ENCODE results near the gene THEM5. TPM values are rescaled to one million over a fixed set of nuclear protein-coding genes. Genes with fewer than 3 reads are reported as not detected.

Gene THEM5
- total RNA-seq, 1 experiment from 2014 or later: not detected

DNA sequence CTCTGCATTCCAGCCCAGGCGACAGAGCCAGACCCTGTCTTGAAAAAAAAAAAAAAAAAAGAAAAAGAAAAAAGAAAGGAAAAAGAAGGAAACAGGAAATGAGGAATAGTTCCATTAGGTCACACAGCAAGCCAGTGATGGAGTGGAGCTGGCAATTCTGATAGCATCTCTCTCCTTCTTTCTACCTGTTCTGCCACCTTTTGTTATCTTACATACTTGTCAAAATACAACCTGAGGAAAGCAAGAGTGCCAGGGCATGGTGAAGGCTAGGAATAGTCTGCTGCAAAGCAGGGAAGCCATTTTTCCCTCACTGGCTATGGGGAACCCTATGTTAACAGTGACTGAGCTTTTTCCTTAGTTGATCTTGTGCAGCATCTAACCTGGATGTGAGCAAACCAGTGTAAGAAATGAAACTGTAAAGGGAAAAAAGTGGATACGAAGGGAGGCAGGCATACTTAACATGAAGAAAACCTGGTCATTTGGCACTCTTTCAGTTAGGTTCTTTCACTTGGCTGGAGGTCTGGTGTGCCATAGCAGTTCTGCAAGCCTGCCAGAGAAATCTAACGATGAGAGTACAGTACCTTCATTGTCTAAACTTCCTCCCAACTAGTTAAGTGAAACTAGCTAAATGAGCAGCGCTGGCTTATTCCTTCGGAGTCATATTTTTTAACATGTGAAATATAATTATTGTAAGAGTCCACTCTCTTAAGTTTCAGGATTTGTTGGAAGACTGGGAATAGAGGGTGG, 17.9 kb upstream of the THEM5 start:
- no peaks in the 10 kb centered on the region for H4K20me1 ChIP-seq (ENCODE audit: insufficient read depth)
- ChIA-PET POLR2A (ENCODE audit: unreplicated experiment) (no interaction called here), CTCF (interaction anchor here (0.6 to 0.7 kb wide), 2 partner anchors 26 to 42 kb away, joined by 4 to 9 read pairs; no protein-coding TSS in a partner anchor)
- H3K79me2 ChIP-seq (ENCODE audit: low read depth): no peaks in the 10 kb centered on the region
- peaks cover 8% of the 10 kb centered on the region for H3K4me1 ChIP-seq (replicated peaks; ENCODE audit: insufficient read depth)
- H3K9me2 ChIP-seq (ENCODE audit: insufficient read depth): no peaks in the 10 kb centered on the region
- H3K4me3 ChIP-seq: no peak overlapping the region
- intact Hi-C loops (cut with micrococcal nuclease; ENCODE audit: unreplicated experiment): no loop called here
- no peak for DNase-seq
- H3F3A ChIP-seq (ENCODE audit: insufficient read depth, low read depth): peaks cover 18% of the 10 kb centered on the region; the same call in 1 of the 2 replicates
- TF ChIP-seq CTCF (conservative IDR thresholded peaks at IDR 0.05) (no peak), EZH2 (IDR thresholded peaks at IDR 0.05; ENCODE audit: low read depth) (no peak)
- H3K27me3 ChIP-seq (ENCODE audit: insufficient read depth, low read depth): no peaks in the 10 kb centered on the region
- H3K4me2 ChIP-seq: no peak overlapping the region
- BruUV-seq (replicated peaks): no TSS peak
- no peak overlapping the region for H3K27ac ChIP-seq
- H3K9me3 ChIP-seq (ENCODE audit: insufficient read depth, low read depth): no peaks in the 10 kb centered on the region
- no peak overlapping the region for H2AFZ ChIP-seq
- peaks cover 13% of the 10 kb centered on the region; the same call in 1 of the 2 replicates for H3K36me3 ChIP-seq (ENCODE audit: low read depth)

DNA sequence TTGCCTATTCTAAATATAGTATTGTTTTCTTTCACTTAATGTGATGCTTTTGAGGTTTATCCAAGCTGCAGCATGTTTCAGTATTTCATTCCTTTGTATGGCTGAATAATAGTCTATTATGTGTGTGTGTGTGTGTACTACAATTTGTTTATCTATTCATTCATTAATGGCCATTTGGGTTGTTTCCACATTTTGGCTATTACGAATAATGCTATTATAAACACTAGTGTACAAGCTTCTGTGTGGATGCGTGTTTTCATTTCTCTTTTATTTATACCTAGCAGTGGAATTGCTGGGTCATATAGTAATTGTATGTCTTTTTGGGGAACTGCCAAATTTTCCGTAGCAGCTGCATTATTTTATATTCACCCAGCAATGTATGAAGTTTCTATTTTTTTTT, 15.0 kb upstream of the THEM5 start:
- intact Hi-C loops (cut with micrococcal nuclease; ENCODE audit: unreplicated experiment): no loop called here
- TF ChIP-seq EZH2 (IDR thresholded peaks at IDR 0.05; ENCODE audit: low read depth) (no peak), CTCF (conservative IDR thresholded peaks at IDR 0.05) (no peak)
- H3K4me3 ChIP-seq: no peak overlapping the region
- H3K79me2 ChIP-seq (ENCODE audit: low read depth): no peaks in the 10 kb centered on the region
- H3K4me2 ChIP-seq: no peak overlapping the region
- peaks cover 18% of the 10 kb centered on the region; the same call in 1 of the 2 replicates for H3F3A ChIP-seq (ENCODE audit: insufficient read depth, low read depth)
- CTCF ChIA-PET: no interaction called here
- H3K27ac ChIP-seq: no peak overlapping the region
- no peaks in the 10 kb centered on the region for H4K20me1 ChIP-seq (ENCODE audit: insufficient read depth)
- H3K36me3 ChIP-seq (ENCODE audit: low read depth): peaks cover 3% of the 10 kb centered on the region; the same call in 1 of the 2 replicates
- POLR2A ChIA-PET (ENCODE audit: unreplicated experiment): no interaction called here
- no TSS peak for BruUV-seq (replicated peaks)
- H3K9me2 ChIP-seq (ENCODE audit: insufficient read depth): no peaks in the 10 kb centered on the region
- H3K27me3 ChIP-seq (ENCODE audit: insufficient read depth, low read depth): no peaks in the 10 kb centered on the region
- peaks cover 8% of the 10 kb centered on the region for H3K4me1 ChIP-seq (replicated peaks; ENCODE audit: insufficient read depth)
- no peak overlapping the region for H2AFZ ChIP-seq
- no peaks in the 10 kb centered on the region for H3K9me3 ChIP-seq (ENCODE audit: insufficient read depth, low read depth)
- no peak for DNase-seq

- no peaks in the 10 kb centered on the region for H3K79me2 ChIP-seq (ENCODE audit: low read depth)
- intact Hi-C loops (cut with micrococcal nuclease; ENCODE audit: unreplicated experiment): no loop called here
- no peaks in the 10 kb centered on the region for H3K9me2 ChIP-seq (ENCODE audit: insufficient read depth)
- no peaks in the 10 kb centered on the region for H4K20me1 ChIP-seq (ENCODE audit: insufficient read depth)
- H3F3A ChIP-seq (ENCODE audit: insufficient read depth, low read depth): peaks cover 18% of the 10 kb centered on the region; the same call in 1 of the 2 replicates
- no peaks in the 10 kb centered on the region for H3K27me3 ChIP-seq (ENCODE audit: insufficient read depth, low read depth)
- no peak overlapping the region for H2AFZ ChIP-seq
- ChIA-PET POLR2A (ENCODE audit: unreplicated experiment) (no interaction called here), CTCF (no interaction called here)
- no peak overlapping the region for H3K4me3 ChIP-seq
- TF ChIP-seq CTCF (conservative IDR thresholded peaks at IDR 0.05) (no peak), EZH2 (IDR thresholded peaks at IDR 0.05; ENCODE audit: low read depth) (no peak)
- DNase-seq: peak in 1 of 2 experiments; percentile 55
- H3K4me2 ChIP-seq: no peak overlapping the region
- H3K36me3 ChIP-seq (ENCODE audit: low read depth): no peaks in the 10 kb centered on the region
- no peak overlapping the region for H3K27ac ChIP-seq
- H3K9me3 ChIP-seq (ENCODE audit: insufficient read depth, low read depth): no peaks in the 10 kb centered on the region
- no TSS peak for BruUV-seq (replicated peaks)
- H3K4me1 ChIP-seq (replicated peaks; ENCODE audit: insufficient read depth): peaks cover 8% of the 10 kb centered on the region
Measured at GRCh38 chr1:151867765-151868411, 14.4 kb upstream of the THEM5 start.

Measured in PC-9 (cell line).